IPS-15b (cell line): ENCODE measurements around the gene UNC5A.

Experiments
- H3K27me3 ChIP-seq: one replicate; pipeline ENCODE4 v1.6.1; 2013; ENCODE audit warnings: low read length; ENCODE audit not compliant: control insufficient read depth, insufficient read depth
- H3K36me3 ChIP-seq: one replicate; pipeline ENCODE4 v1.6.1; 2013; ENCODE audit warnings: low read length; ENCODE audit not compliant: control insufficient read depth, insufficient read depth
- H3K4me1 ChIP-seq: one replicate; pipeline ENCODE4 v1.6.1; 2013; ENCODE audit warnings: mild to moderate bottlenecking, low read length; ENCODE audit not compliant: control insufficient read depth, insufficient read depth
- H3K4me3 ChIP-seq: one replicate; pipeline ENCODE4 v1.5.1; 2013; ENCODE audit warnings: low read depth, low read length
- H3K9ac ChIP-seq: one replicate; pipeline ENCODE4 v1.6.1; 2013; ENCODE audit warnings: low read depth, mild to moderate bottlenecking, low read length
- H3K9me3 ChIP-seq: one replicate; pipeline ENCODE4 v1.6.1; 2013; ENCODE audit warnings: mild to moderate bottlenecking, low read length; ENCODE audit not compliant: control insufficient read depth, insufficient read depth

The UNC5A gene

DNA sequence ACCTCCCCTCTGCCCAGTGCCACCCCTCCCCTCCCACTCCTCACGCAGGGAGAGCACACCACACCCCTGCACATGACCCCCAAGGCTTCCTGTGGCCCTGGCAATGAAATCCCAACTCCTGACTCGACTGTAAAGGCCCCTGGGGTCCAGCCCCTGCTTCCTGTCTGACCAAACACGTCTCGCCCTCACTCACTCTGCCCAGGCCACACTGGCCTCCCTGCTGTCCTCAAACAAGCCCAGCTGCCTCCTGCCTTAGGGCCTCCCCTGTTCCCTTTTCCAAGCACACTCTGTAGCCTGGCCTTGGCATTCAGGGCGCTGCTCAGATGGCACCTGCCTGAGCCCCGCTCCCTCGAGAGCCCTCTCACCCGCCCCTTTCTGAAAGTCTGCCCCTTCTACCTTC is 46.4 kb downstream of the UNC5A start:
- Histone ChIP-seq H3K9ac (no peak overlapping the region), H3K4me3 (no peak overlapping the region), H3K27me3 (no peaks in the 10 kb centered on the region), H3K9me3 (no peaks in the 10 kb centered on the region), H3K36me3 (no peaks in the 10 kb centered on the region), H3K4me1 (no peaks in the 10 kb centered on the region)

DNA sequence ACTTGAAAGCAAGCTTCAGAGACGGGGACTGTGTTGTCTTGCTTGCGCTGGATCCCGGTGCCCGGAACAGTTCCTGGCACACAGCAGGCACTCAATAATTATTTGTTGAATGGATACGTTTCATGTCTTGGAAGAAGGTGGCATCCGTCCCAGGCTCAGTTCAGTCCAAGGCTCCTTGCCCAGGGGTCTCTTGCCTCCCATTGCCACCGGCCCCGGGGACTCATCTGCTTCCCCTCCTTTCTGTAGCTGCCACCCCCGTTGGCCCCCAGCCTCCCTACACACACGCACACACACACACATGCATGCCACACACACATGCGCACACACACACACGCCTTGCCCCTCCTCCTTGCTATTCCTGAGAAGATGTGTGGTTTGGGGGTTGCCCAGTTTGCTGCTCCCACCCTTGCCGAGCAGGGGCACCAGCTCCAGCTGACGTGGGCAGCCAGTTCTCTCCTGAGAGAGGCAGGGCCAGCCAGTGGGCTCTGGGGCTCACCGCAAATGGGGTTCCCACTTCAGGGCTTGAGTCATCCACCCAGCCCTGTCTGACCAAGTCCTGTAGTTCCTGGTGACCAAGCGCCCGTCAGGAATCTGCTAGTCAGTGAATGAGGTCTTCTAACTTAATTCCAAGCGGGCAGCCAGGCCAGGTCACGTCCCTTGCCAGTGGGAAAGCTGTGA is 47.0 kb downstream of the UNC5A start:
- Histone ChIP-seq H3K4me3 (no peak overlapping the region), H3K36me3 (no peaks in the 10 kb centered on the region), H3K9ac (no peak overlapping the region), H3K9me3 (no peaks in the 10 kb centered on the region), H3K27me3 (no peaks in the 10 kb centered on the region), H3K4me1 (no peaks in the 10 kb centered on the region)

DNA sequence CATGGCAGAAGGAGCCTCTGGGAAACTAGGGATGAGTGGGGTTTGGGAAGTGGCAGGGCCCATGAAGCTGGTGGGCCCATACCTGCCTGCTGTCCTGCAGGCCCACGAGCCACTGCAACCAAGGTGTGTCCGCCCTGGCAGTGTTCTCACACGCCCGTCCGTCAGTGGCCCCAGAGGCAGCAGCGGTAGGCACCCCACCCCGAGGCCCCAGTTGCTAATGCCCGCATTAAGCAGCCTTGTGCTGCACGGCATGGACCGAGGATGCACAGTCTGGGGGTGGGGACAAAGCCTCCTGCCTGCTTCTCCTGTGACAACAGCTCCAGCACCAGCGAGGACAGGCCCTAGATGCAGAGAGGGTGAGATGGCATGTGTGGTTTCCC is 47.5 kb downstream of the UNC5A start:
- Histone ChIP-seq H3K27me3 (no peaks in the 10 kb centered on the region), H3K4me1 (no peaks in the 10 kb centered on the region), H3K36me3 (no peaks in the 10 kb centered on the region), H3K9ac (no peak overlapping the region), H3K4me3 (no peak overlapping the region), H3K9me3 (no peaks in the 10 kb centered on the region)

DNA sequence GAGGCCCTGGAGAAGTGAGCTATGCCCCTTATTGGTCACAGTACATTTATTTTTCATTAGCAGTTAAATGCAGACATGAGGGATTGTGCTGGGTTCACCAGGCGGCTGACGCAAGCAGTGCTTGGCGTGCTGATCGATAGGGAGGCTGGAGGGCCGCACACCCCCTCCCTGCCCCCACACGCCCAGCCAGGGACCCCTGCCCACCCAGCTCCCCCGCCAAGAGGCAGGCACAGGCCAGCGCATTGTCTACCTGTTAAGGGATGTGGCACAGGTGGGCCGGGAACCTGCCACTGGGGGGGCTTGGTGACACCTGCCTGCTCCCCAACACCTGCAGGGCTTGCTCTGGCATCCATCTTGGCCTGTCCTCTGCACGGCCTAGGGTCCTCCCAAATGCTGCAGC is 49.6 kb downstream of the UNC5A start:
- H3K4me3 ChIP-seq, result no peak overlapping the region
- H3K27me3 ChIP-seq, result no peaks in the 10 kb centered on the region
- no peaks in the 10 kb centered on the region for H3K36me3 ChIP-seq
- peaks cover 3% of the 10 kb centered on the region for H3K4me1 ChIP-seq
- no peaks in the 10 kb centered on the region for H3K9me3 ChIP-seq
- H3K9ac ChIP-seq, result no peak overlapping the region

DNA sequence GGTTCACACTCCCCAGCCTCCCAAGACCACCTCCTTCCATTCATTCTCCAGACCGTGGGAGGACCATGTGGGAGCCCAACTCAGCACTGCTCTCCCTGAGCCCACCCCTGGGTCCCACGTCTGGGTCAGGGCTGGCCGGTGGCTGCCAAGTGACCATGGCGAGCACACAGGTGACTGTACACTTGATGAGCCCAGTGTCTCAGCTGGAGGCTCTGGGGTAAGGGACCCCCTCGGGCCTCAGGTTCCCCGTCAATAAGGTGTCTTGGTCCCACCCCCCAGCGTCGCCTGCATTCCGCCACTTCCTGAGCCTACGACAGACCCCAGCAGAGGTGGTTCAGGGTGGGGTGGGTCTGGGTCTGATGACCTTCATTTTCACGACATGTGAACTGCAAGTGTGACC is 50.0 kb downstream of the UNC5A start:
- no peaks in the 10 kb centered on the region for H3K27me3 ChIP-seq
- H3K36me3 ChIP-seq, result no peaks in the 10 kb centered on the region
- no peaks in the 10 kb centered on the region for H3K9me3 ChIP-seq
- no peak overlapping the region for H3K9ac ChIP-seq
- no peak overlapping the region for H3K4me3 ChIP-seq
- peaks cover 3% of the 10 kb centered on the region for H3K4me1 ChIP-seq

DNA sequence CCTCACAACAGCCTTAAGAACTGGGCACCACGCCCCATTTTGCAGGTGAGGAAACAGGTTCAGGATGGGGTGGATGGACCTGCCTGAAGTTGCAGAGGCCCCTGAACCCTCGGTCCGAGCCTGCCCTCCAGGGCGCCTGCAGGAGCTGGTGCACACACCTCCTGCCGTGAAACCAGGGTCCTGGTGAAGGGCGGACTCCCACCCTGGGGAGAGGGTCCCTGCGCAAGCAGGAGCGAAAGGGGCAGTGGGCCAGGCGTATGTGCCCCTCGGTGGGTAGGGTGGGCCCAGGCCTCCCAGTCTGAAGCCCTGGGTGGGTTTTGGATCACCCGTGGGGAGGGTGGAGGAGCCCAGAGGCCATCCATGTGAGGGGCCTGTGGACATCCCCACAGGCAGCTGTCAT is 50.9 kb downstream of the UNC5A start:
- Histone ChIP-seq H3K4me1 (peaks cover 3% of the 10 kb centered on the region), H3K4me3 (no peak overlapping the region), H3K36me3 (no peaks in the 10 kb centered on the region), H3K9ac (no peak overlapping the region), H3K9me3 (no peaks in the 10 kb centered on the region), H3K27me3 (no peaks in the 10 kb centered on the region)

DNA sequence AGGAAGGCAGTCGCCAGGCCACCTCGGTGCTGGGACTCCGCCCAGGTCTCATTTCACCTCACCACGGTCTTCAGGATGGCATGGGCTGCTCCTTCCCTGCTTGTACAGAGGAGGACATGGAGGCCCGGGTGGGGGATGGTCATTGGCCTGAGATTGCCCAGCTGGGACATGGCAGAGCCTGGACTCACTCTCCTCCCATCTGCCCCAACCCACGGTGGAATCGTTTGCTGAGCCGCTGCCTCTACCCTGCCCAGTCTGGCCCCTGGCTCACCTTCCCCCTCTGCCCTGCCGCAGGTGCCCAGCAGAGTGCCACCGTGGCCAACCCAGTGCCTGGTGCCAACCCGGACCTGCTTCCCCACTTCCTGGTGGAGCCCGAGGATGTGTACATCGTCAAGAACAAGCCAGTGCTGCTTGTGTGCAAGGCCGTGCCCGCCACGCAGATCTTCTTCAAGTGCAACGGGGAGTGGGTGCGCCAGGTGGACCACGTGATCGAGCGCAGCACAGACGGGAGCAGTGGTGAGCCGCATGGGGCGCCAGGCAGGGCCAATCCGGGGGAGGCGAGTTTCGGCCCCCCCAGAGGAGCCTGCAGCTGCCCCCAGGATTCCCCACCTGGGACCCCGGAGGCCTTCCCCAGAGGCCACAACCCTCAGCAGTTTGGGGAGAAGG is 52.1 kb downstream of the UNC5A start:
- Histone ChIP-seq H3K4me3 (no peak overlapping the region), H3K36me3 (no peaks in the 10 kb centered on the region), H3K4me1 (peaks cover 3% of the 10 kb centered on the region), H3K9ac (no peak overlapping the region), H3K27me3 (no peaks in the 10 kb centered on the region), H3K9me3 (no peaks in the 10 kb centered on the region)

DNA sequence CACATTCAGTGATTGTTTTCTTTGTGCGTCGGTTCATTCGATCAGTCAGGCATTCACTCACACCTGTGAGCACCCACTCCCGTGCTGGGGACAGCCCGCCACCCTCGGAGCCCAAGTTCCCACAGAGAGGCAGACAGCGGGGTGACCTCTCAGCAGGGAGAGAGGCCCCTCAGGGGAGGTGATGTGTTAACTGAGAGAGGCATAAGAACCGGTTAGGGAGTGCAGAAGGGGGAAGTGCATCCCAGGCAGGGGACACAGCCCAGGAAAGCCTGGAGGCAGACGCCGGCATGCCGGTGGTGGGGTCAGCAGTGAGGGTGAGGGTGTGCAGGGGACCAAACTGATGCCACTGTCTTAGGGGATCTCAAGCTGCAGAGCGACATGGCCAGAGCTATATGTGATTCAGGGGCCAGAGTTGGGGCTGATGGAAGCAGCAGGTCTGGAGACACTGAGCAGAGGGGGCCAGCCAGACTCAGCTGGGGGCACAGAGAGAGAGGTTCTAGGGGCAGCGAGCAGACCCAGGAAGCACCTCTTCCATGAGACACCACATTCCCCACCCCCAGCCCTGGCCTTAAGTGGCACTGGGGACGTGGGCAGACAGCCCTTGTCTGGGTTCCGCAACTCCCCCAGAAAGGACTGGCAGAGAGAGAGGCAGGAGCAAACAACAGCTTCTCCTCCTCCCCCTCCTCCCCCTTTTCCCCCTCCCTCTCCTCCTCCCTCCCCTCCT is 52.8 kb downstream of the UNC5A start:
- H3K27me3 ChIP-seq, result no peaks in the 10 kb centered on the region
- H3K9ac ChIP-seq, result no peak overlapping the region
- H3K9me3 ChIP-seq, result no peaks in the 10 kb centered on the region
- H3K36me3 ChIP-seq, result no peaks in the 10 kb centered on the region
- no peak overlapping the region for H3K4me3 ChIP-seq
- H3K4me1 ChIP-seq, result peaks cover 3% of the 10 kb centered on the region

DNA sequence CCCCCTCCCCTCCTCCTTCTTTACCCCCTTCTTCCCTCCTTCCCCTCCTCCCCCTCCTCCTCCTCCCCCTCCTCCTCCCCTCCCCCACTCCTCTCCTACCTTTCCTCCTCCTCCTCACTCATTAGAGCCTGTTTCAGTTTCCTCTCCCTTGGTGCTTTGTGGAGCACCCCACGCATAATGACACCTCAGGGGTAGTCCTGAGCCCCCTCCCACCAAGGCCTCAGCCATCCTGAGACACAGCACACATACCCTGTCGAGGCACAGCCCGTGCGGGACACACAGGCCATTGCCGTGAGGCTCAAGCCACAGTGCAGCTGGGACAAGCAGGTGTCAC is 53.4 kb downstream of the UNC5A start:
- no peaks in the 10 kb centered on the region for H3K27me3 ChIP-seq
- no peak overlapping the region for H3K9ac ChIP-seq
- H3K9me3 ChIP-seq, result no peaks in the 10 kb centered on the region
- H3K4me3 ChIP-seq, result no peak overlapping the region
- peaks cover 3% of the 10 kb centered on the region for H3K4me1 ChIP-seq
- H3K36me3 ChIP-seq, result no peaks in the 10 kb centered on the region

DNA sequence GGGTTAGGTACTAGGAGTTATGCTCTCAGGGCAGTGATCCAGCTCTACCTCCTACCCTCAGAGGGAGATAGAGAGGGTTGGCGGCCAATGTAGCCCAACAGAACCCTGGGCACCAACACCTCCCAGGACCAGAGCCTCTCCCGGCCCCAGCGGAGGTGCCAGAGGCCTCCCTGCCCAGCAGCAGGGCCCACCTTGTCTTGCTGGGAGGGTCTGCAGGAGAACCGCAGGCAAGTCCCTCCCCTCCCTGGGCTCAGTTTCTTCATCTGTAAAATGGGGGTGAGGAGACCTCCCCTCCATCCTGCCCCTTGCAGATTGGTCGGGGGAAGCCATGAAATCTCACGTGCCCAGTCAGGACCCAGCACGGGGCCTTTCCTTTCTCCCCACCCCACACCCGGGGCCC is 54.4 kb downstream of the UNC5A start:
- H3K9ac ChIP-seq, result no peak overlapping the region
- H3K27me3 ChIP-seq, result no peaks in the 10 kb centered on the region
- no peaks in the 10 kb centered on the region for H3K9me3 ChIP-seq
- no peaks in the 10 kb centered on the region for H3K36me3 ChIP-seq
- H3K4me3 ChIP-seq, result no peak overlapping the region
- H3K4me1 ChIP-seq, result peaks cover 3% of the 10 kb centered on the region

DNA sequence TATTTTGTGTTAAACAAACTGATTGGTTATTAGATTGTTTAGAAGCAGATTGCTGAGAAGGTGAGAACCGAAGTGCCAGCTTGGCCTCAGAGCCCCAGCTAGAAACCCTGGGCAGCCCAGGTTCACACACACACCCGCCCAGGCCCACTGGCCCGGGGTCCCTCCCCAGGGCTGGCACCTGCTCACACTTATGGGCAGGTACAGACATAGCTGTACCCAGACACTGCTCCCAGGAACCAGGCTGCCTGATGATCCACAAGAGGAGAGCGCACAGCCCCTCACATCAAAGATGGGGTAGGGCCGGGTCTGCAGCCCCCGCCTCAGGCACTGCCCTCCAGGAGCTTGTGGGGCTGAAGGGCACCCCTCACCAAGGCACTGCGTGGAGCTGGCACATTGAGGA is 55.6 kb downstream of the UNC5A start:
- Histone ChIP-seq H3K9me3 (no peaks in the 10 kb centered on the region), H3K9ac (no peak overlapping the region), H3K4me3 (no peak overlapping the region), H3K27me3 (no peaks in the 10 kb centered on the region), H3K36me3 (no peaks in the 10 kb centered on the region), H3K4me1 (peaks cover 3% of the 10 kb centered on the region)

DNA sequence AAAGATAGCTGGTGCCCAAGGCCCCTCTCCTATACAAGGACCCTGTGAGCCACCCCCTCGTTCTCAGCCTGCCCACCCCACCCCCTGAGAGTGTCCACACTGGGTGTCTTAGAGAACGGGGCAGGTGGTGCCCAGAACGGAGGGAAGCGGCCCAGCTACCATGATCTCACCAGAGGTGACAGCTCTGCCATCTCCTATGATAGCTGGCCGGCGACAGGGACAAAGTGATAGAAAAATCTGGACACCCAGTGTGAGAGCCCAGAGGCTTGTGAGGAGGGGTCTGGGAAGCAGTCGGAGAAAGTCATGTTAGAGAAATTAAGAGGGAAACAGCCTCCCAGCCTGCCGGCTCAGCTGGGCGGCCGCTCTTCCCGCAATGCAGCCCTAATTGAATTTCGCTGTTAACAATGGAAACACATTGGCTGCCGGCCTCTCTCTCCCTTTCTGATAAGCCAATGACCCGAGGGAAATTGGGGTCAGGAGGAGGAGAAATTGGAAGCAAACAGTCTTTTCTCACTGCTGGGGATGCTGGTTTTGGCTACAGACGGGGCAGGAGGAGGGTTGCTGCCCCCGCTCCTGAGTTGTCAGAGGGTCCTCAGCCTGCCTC is 56.5 kb downstream of the UNC5A start:
- Histone ChIP-seq H3K9ac (no peak overlapping the region), H3K36me3 (no peaks in the 10 kb centered on the region), H3K9me3 (no peaks in the 10 kb centered on the region), H3K4me1 (peaks cover 3% of the 10 kb centered on the region), H3K4me3 (no peak overlapping the region), H3K27me3 (no peaks in the 10 kb centered on the region)
